ENCODE results near the gene TAT.
"Not testable (repeated sequence)": the region's sequence is repeated elsewhere in the genome, so short reads cannot be mapped to it uniquely, and the experiment has no call there.

Gene TAT

GRCh38 chr16:71576971-71577370 is at the start of gene TAT:
TSS of gene TAT (minus strand) at chr16:71577092. CDS start at chr16:71576415, 677 bp downstream.
- no peak for DNase-seq
- TF ChIP-seq GATA1 (IDR thresholded peaks at IDR 0.05; ENCODE audit: low read depth, low read length) (no peak), POLR2A (IDR thresholded peaks at IDR 0.05; ENCODE audit: low read length) (no peak)

- TF ChIP-seq GATA1 (IDR thresholded peaks at IDR 0.05; ENCODE audit: low read depth, low read length) (no peak), POLR2A (IDR thresholded peaks at IDR 0.05; ENCODE audit: low read length) (no peak)
- peak in 1 of 2 experiments; percentile 17 for DNase-seq
These were observed 49.3 kb upstream of the TAT start, which contains the start of gene MARVELD3 for GRCh38 chr16:71626018-71626857. TSS of gene MARVELD3 (plus strand) at chr16:71626184. CDS start at chr16:71626230, 46 bp downstream.

GRCh38 chr16:71625113-71625850 is 48.4 kb upstream of the TAT start:
- TF ChIP-seq GATA1 (IDR thresholded peaks at IDR 0.05; ENCODE audit: low read depth, low read length), result no peak
- TF ChIP-seq POLR2A (IDR thresholded peaks at IDR 0.05; ENCODE audit: low read length), result no peak
- no peak for DNase-seq

GRCh38 chr16:71623597-71623996 is 46.7 kb upstream of the TAT start:
- TF ChIP-seq POLR2A (IDR thresholded peaks at IDR 0.05; ENCODE audit: low read length) (no peak), GATA1 (IDR thresholded peaks at IDR 0.05; ENCODE audit: low read depth, low read length) (no peak)
- DNase-seq, result no peak

GRCh38 chr16:71622088-71622487 is 45.2 kb upstream of the TAT start:
- no peak for DNase-seq
- no peak for TF ChIP-seq GATA1 (IDR thresholded peaks at IDR 0.05; ENCODE audit: low read depth, low read length)
- no peak for TF ChIP-seq POLR2A (IDR thresholded peaks at IDR 0.05; ENCODE audit: low read length)

GRCh38 chr16:71618429-71618828 is 41.5 kb upstream of the TAT start:
- no peak for DNase-seq
- TF ChIP-seq POLR2A (IDR thresholded peaks at IDR 0.05; ENCODE audit: low read length) (no peak), GATA1 (IDR thresholded peaks at IDR 0.05; ENCODE audit: low read depth, low read length) (no peak)

GRCh38 chr16:71614956-71615355 is 38.1 kb upstream of the TAT start:
- not testable (repeated sequence) for DNase-seq

- DNase-seq, result peak; percentile 62 to 80
These were observed 34.3 kb upstream of the TAT start for GRCh38 chr16:71610936-71611871.

GRCh38 chr16:71610447-71610846 is 33.6 kb upstream of the TAT start:
- TF ChIP-seq GATA1 (IDR thresholded peaks at IDR 0.05; ENCODE audit: low read depth, low read length) (no peak), POLR2A (IDR thresholded peaks at IDR 0.05; ENCODE audit: low read length) (no peak)
- peak in 1 of 2 experiments; percentile 10 for DNase-seq

More at GRCh38 chr16:71610936-71611871, 34.3 kb upstream of the TAT start:
- TF ChIP-seq GATA1 (IDR thresholded peaks at IDR 0.05; ENCODE audit: low read depth, low read length) (no peak), POLR2A (IDR thresholded peaks at IDR 0.05; ENCODE audit: low read length) (no peak)

- TF ChIP-seq POLR2A (IDR thresholded peaks at IDR 0.05; ENCODE audit: low read length) (no peak), GATA1 (IDR thresholded peaks at IDR 0.05; ENCODE audit: low read depth, low read length) (no peak)
- DNase-seq, result no peak
These were observed 32.2 kb upstream of the TAT start for GRCh38 chr16:71609066-71609465.

GRCh38 chr16:71600822-71601221 is 23.9 kb upstream of the TAT start:
- TF ChIP-seq POLR2A (IDR thresholded peaks at IDR 0.05; ENCODE audit: low read length) (no peak), GATA1 (IDR thresholded peaks at IDR 0.05; ENCODE audit: low read depth, low read length) (no peak)

GRCh38 chr16:71598426-71598825 is 21.5 kb upstream of the TAT start:
- not testable (repeated sequence) for DNase-seq

More at GRCh38 chr16:71600822-71601221, 23.9 kb upstream of the TAT start:
- DNase-seq, result no peak

GRCh38 chr16:71595340-71595826 is 18.5 kb upstream of the TAT start:
- DNase-seq, result not testable (repeated sequence)

All from erythroblast (primary cell).